ENCODE measurements around the gene SLC38A8. TPM values are rescaled to one million over a fixed set of nuclear protein-coding genes. Genes with fewer than 3 reads are reported as not detected.

SLC38A8 gene
- total and polyA plus RNA-seq, 9 donors: 0.62 to 0.98 (median 0.66) TPM; not detected in 6

DNA sequence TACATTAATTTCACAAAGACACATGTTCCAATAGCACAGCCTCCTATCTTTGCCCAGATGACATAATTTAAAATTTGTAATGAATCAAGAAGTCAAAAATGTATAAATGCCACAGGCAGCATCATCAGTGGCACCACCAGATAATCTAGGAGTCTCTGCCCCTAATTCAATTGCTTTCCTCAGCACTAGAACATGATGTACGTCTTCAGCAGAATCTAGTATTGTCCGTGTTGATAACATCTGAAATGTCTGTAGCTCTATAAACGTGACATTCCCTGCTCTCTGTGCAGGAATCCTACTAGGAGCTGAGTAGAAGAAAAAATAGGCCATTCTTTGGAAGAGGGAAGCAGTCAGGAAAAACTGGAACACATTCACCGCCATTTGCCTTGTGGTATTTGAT is 21.4 kb upstream of the SLC38A8 start:
- intact Hi-C loops (cut with DNase I): loop anchor here in 2 of 4 donors (5.0 to 10.0 kb wide), 3 partner anchors 99 to 239 kb away; partner anchors contain the start of gene NECAB2 (in 1 of the 2)
- H3K4me3 ChIP-seq: no peak overlapping the region
- DNase-seq: no peak
- H3K27me3 ChIP-seq: no peaks in the 10 kb centered on the region
- H3K9me3 ChIP-seq: no peaks in the 10 kb centered on the region
- H3K4me1 ChIP-seq (ENCODE audit: insufficient read depth): no peaks in the 10 kb centered on the region
- H3K36me3 ChIP-seq: no peaks in the 10 kb centered on the region
- H3K27ac ChIP-seq: no peak overlapping the region
- WGBS, 3 donors: 90% methylated on average over 4 of the region's 4 CpGs
- TF ChIP-seq EP300 (IDR thresholded peaks at IDR 0.05) (no peak), POLR2A (IDR thresholded peaks at IDR 0.05) (no peak)

DNA sequence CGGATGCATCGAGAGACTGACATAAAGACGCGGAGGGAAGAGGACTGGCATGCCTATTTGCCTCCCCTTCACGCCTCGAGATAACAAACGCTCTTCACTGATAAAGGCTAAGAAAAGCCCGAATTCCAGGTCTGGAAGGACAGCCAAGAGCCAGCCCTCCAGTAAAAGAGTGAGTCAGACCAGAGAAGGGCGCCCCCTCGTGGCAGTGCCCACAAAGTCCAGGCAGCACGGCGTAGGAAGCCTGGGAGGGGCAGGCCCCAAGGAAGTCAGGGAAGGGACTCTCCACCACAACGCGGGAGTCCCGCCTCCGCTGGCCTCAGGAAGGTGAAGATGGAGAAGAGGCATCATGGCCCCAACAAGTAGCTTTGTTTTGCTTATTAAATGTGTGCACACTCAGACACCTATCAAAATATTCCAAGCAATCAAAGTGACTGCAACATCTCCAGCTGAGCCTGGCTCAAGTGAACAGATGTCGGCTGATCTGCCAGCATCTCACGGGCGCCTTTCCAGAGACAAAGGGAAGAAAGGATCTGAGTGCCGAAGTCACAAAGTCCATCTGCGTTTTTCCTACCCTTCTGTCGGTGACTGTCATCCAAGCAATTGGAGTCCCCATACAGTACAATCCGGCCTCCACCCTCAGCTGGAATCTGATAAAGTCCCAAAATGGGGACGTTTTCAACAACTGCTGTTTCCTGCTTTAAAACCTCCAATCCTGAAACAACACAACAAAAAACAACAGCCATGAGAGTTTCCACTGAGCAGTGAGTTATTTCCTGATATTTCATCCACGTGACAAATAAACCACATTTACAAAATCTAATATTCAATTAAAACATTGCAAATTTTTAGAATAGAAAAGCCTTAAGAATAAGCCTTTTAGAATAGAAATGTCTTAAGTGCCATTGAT is 20.4 kb upstream of the SLC38A8 start:
- no peaks in the 10 kb centered on the region for H3K27me3 ChIP-seq
- H3K36me3 ChIP-seq: no peaks in the 10 kb centered on the region
- intact Hi-C loops (cut with DNase I): loop anchor here in 2 of 4 donors (5.0 to 10.0 kb wide), 3 partner anchors 98 to 238 kb away; partner anchors contain the start of gene NECAB2 (in 1 of the 2)
- peak; percentile 53 to 81 (median 71) for DNase-seq
- WGBS, 3 donors: 42 to 46% (median 42%) methylated on average over 25 of the region's 25 CpGs
- no peaks in the 10 kb centered on the region for H3K9me3 ChIP-seq
- no peaks in the 10 kb centered on the region for H3K4me1 ChIP-seq (ENCODE audit: insufficient read depth)
- H3K4me3 ChIP-seq: no peak overlapping the region
- H3K27ac ChIP-seq: no peak overlapping the region
- no peak for TF ChIP-seq EP300 (IDR thresholded peaks at IDR 0.05)
- TF ChIP-seq, protein P1, sequence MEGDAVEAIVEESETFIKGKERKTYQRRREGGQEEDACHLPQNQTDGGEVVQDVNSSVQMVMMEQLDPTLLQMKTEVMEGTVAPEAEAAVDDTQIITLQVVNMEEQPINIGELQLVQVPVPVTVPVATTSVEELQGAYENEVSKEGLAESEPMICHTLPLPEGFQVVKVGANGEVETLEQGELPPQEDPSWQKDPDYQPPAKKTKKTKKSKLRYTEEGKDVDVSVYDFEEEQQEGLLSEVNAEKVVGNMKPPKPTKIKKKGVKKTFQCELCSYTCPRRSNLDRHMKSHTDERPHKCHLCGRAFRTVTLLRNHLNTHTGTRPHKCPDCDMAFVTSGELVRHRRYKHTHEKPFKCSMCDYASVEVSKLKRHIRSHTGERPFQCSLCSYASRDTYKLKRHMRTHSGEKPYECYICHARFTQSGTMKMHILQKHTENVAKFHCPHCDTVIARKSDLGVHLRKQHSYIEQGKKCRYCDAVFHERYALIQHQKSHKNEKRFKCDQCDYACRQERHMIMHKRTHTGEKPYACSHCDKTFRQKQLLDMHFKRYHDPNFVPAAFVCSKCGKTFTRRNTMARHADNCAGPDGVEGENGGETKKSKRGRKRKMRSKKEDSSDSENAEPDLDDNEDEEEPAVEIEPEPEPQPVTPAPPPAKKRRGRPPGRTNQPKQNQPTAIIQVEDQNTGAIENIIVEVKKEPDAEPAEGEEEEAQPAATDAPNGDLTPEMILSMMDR (IDR thresholded peaks at IDR 0.05): peak; percentile 41 to 59 (median 51)

DNA sequence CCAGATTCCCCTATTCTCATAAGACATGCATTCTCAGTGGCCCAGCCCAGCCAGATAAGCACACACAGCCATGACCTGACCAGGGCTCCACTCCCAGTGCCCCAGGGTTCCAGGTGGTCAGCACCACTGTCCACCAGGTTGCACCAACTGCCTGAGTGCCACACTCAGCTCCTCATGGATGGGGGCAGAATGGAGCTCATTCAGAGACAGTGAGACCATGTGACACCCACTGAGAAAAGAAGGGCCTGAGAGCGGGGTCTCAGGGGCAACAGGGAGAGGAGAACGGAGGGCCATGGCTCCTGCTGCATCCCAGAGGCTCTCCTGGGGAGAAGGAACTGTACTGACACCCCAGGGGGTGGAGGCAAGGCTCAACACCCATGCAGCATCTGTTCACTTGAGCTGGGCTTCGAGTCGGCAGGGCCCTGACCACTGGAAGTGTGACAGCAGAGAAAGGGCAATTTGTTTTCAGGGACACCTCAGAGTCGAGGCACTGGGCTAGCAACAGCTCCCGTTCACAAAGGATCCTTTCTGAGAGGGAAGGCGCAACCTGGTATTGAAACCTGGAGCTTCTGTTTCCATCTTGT is 18.7 kb upstream of the SLC38A8 start:
- TF ChIP-seq, protein P1 (IDR thresholded peaks at IDR 0.05): no peak
- no peak for TF ChIP-seq EP300 (IDR thresholded peaks at IDR 0.05)
- TF ChIP-seq POLR2A (IDR thresholded peaks at IDR 0.05): no peak
- Histone ChIP-seq H3K4me3 (no peak overlapping the region), H3K4me1 (ENCODE audit: insufficient read depth) (no peaks in the 10 kb centered on the region), H3K36me3 (no peaks in the 10 kb centered on the region), H3K27ac (no peak overlapping the region), H3K27me3 (no peaks in the 10 kb centered on the region), H3K9me3 (no peaks in the 10 kb centered on the region)
- peak in 2 of 5 donors; percentile 8 to 21 for DNase-seq
- intact Hi-C loops (cut with DNase I): loop anchor here in 2 of 4 donors (5.0 to 10.0 kb wide), 3 partner anchors 97 to 237 kb away; partner anchors contain the start of gene NECAB2 (in 1 of the 2)
- WGBS, 3 donors: 84 to 91% (median 89%) methylated on average over 7 of the region's 7 CpGs

DNA sequence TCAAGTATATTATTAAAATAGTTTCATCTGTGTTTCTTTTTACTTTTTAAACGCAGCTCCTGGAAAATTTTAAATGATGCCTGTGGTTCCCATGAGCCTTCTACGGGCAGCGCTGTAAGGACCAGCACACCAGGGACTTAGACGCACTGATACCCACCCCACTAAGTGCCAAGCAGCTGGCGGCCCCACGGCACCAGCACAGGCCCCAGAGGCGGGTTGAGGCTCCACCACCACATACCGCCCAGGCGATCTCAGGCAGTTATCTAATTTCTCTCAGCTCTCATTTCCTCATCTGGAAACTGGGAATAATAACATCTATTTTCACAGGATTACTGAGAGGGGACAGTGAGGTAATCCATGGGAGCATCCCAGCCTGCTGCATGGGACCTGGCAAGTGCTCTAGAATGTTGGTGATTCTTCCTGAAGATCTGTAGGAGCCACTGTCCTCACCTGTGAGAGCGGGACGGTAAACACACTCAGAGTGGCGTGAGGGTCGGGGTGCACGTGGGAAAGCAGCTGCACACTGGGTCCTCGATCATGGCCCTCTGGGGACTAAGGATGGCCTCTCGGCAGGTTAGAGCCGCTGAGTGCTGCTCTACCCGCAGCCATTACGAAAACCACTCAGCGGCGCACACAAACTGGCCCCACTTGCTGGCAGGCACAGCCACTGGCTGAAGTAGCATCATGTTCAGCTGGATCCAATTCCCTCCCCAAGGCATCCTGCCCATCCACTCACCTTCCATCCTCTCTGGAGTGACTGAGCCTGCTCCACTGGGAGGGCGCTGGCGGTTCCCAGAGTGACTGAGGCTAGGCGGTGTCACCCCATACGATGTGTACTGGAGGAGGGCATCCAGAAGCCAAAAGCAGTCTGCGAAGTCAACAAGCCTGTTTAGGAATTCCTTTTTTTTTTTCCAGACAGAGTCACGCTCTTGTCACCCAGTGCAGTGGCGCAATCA is 17.6 kb upstream of the SLC38A8 start:
- no peaks in the 10 kb centered on the region for H3K27me3 ChIP-seq
- 92 to 93% (median 92%) methylated on average over 28 of the region's 28 CpGs for WGBS, 3 donors
- H3K36me3 ChIP-seq: no peaks in the 10 kb centered on the region
- intact Hi-C loops (cut with DNase I): loop anchor here in 2 of 4 donors (5.0 to 10.0 kb wide), 3 partner anchors 95 to 235 kb away; partner anchors contain the start of gene NECAB2 (in 1 of the 2)
- TF ChIP-seq POLR2A (IDR thresholded peaks at IDR 0.05) (no peak), EP300 (IDR thresholded peaks at IDR 0.05) (no peak)
- TF ChIP-seq, protein P1 (IDR thresholded peaks at IDR 0.05): no peak
- no peak overlapping the region for H3K4me3 ChIP-seq
- no peak overlapping the region for H3K27ac ChIP-seq
- peak in 1 of 5 donors; percentile 30 for DNase-seq
- no peaks in the 10 kb centered on the region for H3K4me1 ChIP-seq (ENCODE audit: insufficient read depth)
- H3K9me3 ChIP-seq: no peaks in the 10 kb centered on the region
